H1 (cell line): ENCODE results near the gene SPATA16. TPM values are rescaled to one million over a fixed set of nuclear protein-coding genes. Genes with fewer than 3 reads are reported as not detected.

Source experiments
- CTCF ChIA-PET: fragments of 300-600 bp; sonication (Branson Sonifier 250); formaldehyde crosslinking; loops from one replicate; lab custom pipeline; 2021; ENCODE audit not compliant: partially characterized antibody; lab: Charles Lee
- POLR2A ChIA-PET: fragments of 300-600 bp; sonication (Branson Sonifier 250); formaldehyde crosslinking; loops from one replicate; lab custom pipeline; 2021; ENCODE audit warnings: inconsistent platforms; ENCODE audit not compliant: partially characterized antibody; lab: Charles Lee
- DNase-seq, 2 experiments: peaks; one replicate each; pipeline versions ENCODE4 v3.0.0 to v3.0.0-alpha.2; 2010 to 2022; ENCODE audit warnings: low spot score in 2 of 2, low read depth in 1 of 2, mixed read lengths in 1 of 2
- FAIRE-seq: peaks from 2 replicates; lab custom pipeline; 2011; peaks lifted over from hg19 to GRCh38; lab: Jason Lieb, UNC
- H2AFZ ChIP-seq: 2 replicates; pipeline ENCODE4 v1.8.1; 2012; ENCODE audit warnings: low read length, inconsistent platforms
- H2AK5ac ChIP-seq: 2 replicates; pipeline ENCODE4 v1.6.1; 2013; ENCODE audit warnings: low read depth, low read length
- H2BK120ac ChIP-seq: replicated peaks from 2 replicates; pipeline ENCODE3; 2013; ENCODE audit warnings: low read depth, low read length, inconsistent platforms
- H2BK12ac ChIP-seq: 2 replicates; pipeline ENCODE4 v1.6.1; 2013; ENCODE audit warnings: low read depth, low read length
- H2BK15ac ChIP-seq: 2 replicates; pipeline ENCODE4 v1.6.1; 2013; ENCODE audit warnings: low read length
- H2BK20ac ChIP-seq: 2 replicates; pipeline ENCODE4 v1.6.1; 2013; ENCODE audit warnings: low read length
- H2BK5ac ChIP-seq: 2 replicates; pipeline ENCODE4 v1.6.1; 2013; ENCODE audit warnings: low read depth, low read length
- H3K14ac ChIP-seq: 2 replicates; pipeline ENCODE4 v1.6.1; 2013; ENCODE audit warnings: inconsistent platforms; ENCODE audit not compliant: insufficient read length
- H3K18ac ChIP-seq: 2 replicates; pipeline ENCODE4 v1.6.1; 2013; ENCODE audit warnings: low read length; ENCODE audit errors: extremely low read depth
- H3K23ac ChIP-seq: 2 replicates; pipeline ENCODE4 v1.6.1; 2013; ENCODE audit warnings: inconsistent platforms; ENCODE audit not compliant: insufficient read length
- H3K23me2 ChIP-seq: 2 replicates; pipeline ENCODE4 v1.6.1; 2013; ENCODE audit warnings: low read depth, low read length
- H3K27ac ChIP-seq: 2 replicates; pipeline ENCODE4 v1.6.1; 2011; ENCODE audit warnings: low read depth, low read length, inconsistent platforms
- H3K27me3 ChIP-seq, 4 experiments: replicated peaks in 1 of 4; 1 replicate in 1 of 4; 2 replicates in 3 of 4; pipeline versions ENCODE4 v1.6.1 to v1.8.1; 2011 to 2013; ENCODE audit warnings: low read length in 3 of 4, mild to moderate bottlenecking in 3 of 4, inconsistent platforms in 2 of 4, mixed read lengths in 2 of 4, moderate library complexity in 1 of 4; ENCODE audit not compliant: control insufficient read depth in 3 of 4, insufficient read depth in 3 of 4; ENCODE audit errors: extremely low read depth in 1 of 4
- H3K36me3 ChIP-seq, 4 experiments: 2 replicates each; pipeline versions ENCODE4 v1.6.1 to v1.8.1; 2011 to 2013; ENCODE audit warnings: mild to moderate bottlenecking in 4 of 4, low read length in 3 of 4, moderate library complexity in 2 of 4, control low read depth in 1 of 4, inconsistent platforms in 1 of 4; ENCODE audit not compliant: insufficient read depth in 4 of 4, control insufficient read depth in 2 of 4
- H3K4ac ChIP-seq: replicated peaks from 2 replicates; pipeline ENCODE3; 2013; ENCODE audit warnings: low read length, low read depth, mixed read lengths, inconsistent platforms; ENCODE audit not compliant: insufficient read length
- H3K4me1 ChIP-seq, 4 experiments: replicated peaks in 1 of 4; 1 replicate in 1 of 4; 2 replicates in 3 of 4; pipeline versions ENCODE4 v1.6.1 to v1.8.1; 2011 to 2013; ENCODE audit warnings: low read length in 3 of 4, inconsistent platforms in 2 of 4, mixed read lengths in 1 of 4; ENCODE audit not compliant: insufficient read depth in 4 of 4, control insufficient read depth in 3 of 4
- H3K4me2 ChIP-seq, 2 experiments: 2 replicates each; pipeline versions ENCODE4 v1.6.1 to v1.8.1; 2011 to 2013; ENCODE audit warnings: low read depth in 2 of 2, low read length in 2 of 2, control low read depth in 1 of 2, inconsistent platforms in 1 of 2, mild to moderate bottlenecking in 1 of 2; ENCODE audit not compliant: insufficient read depth in 1 of 2
- H3K4me3 ChIP-seq, 4 experiments: fragments of 200-600, 300-600 bp in 1 of 4; sonication (generic), shearing (Covaris generic), sonication (Bioruptor Twin) in 1 of 4; 2 replicates each; pipeline versions ENCODE4 v1.5.1 to v1.8.1; 2011 to 2016; ENCODE audit warnings: low read length in 4 of 4, low read depth in 3 of 4, control low read depth in 2 of 4, inconsistent platforms in 2 of 4, mild to moderate bottlenecking in 2 of 4, mixed read lengths in 1 of 4, moderate library complexity in 1 of 4; ENCODE audit not compliant: insufficient read depth in 2 of 4; ENCODE audit errors: extremely low read depth in 1 of 4
- H3K56ac ChIP-seq: replicated peaks from 2 replicates; pipeline ENCODE3; 2013; ENCODE audit warnings: low read depth, mild to moderate bottlenecking, mixed read lengths, low read length, inconsistent platforms; ENCODE audit not compliant: insufficient read length
- H3K79me1 ChIP-seq: 2 replicates; pipeline ENCODE4 v1.6.1; 2013; ENCODE audit warnings: low read depth, low read length, control low read depth
- H3K79me2 ChIP-seq, 2 experiments: 2 replicates each; pipeline versions ENCODE4 v1.6.1 to v1.8.1; 2012 to 2013; ENCODE audit warnings: low read length in 2 of 2, mild to moderate bottlenecking in 2 of 2, inconsistent platforms in 1 of 2; ENCODE audit not compliant: insufficient read depth in 2 of 2, control insufficient read depth in 1 of 2
- H3K9ac ChIP-seq, 4 experiments: replicated peaks in 1 of 4; 1 replicate in 1 of 4; 2 replicates in 3 of 4; pipeline versions ENCODE4 v1.6.1 to v1.8.1; 2011 to 2013; ENCODE audit warnings: low read depth in 3 of 4, low read length in 3 of 4, control low read depth in 2 of 4, mild to moderate bottlenecking in 2 of 4, moderate library complexity in 2 of 4, inconsistent platforms in 1 of 4; ENCODE audit errors: extremely low read depth in 1 of 4
- H3K9me3 ChIP-seq, 2 experiments: 2 replicates each; pipeline versions ENCODE4 v1.6.1 to v1.8.1; 2012 to 2013; ENCODE audit warnings: mild to moderate bottlenecking in 2 of 2, moderate library complexity in 2 of 2, control low read depth in 1 of 2, inconsistent platforms in 1 of 2, low read depth in 1 of 2, low read length in 1 of 2, mixed read lengths in 1 of 2; ENCODE audit not compliant: insufficient read depth in 2 of 2
- H4K20me1 ChIP-seq, 2 experiments: replicated peaks in 1 of 2; 2 replicates each; pipeline versions ENCODE3 to v1.8.1; 2011 to 2013; ENCODE audit warnings: inconsistent platforms in 2 of 2, low read length in 2 of 2, mild to moderate bottlenecking in 1 of 2; ENCODE audit not compliant: insufficient read depth in 2 of 2, control insufficient read depth in 1 of 2
- H4K5ac ChIP-seq: 2 replicates; pipeline ENCODE4 v1.6.1; 2013; ENCODE audit warnings: low read length, low read depth, mixed read lengths, inconsistent platforms; ENCODE audit not compliant: insufficient read length
- H4K8ac ChIP-seq: 2 replicates; pipeline ENCODE4 v1.8.0; 2013; ENCODE audit warnings: mild to moderate bottlenecking, moderate library complexity, low read length, inconsistent platforms; ENCODE audit not compliant: insufficient read depth; ENCODE audit errors: extremely low read depth
- H4K91ac ChIP-seq: replicated peaks from 2 replicates; pipeline ENCODE3; 2013; ENCODE audit warnings: low read length, mixed read lengths, inconsistent platforms; ENCODE audit not compliant: insufficient read length
- BRCA1 ChIP-seq: IDR thresholded peaks from 2 replicates; pipeline ENCODE4 v1.6.1; 2012; ENCODE audit warnings: low read depth, low read length, improper control_type of control experiment
- JUND ChIP-seq: IDR thresholded peaks from 2 replicates; pipeline ENCODE4 v1.6.1; 2011; ENCODE audit warnings: mild to moderate bottlenecking, improper control_type of control experiment, low read length
- KDM4A ChIP-seq: IDR thresholded peaks from one replicate; pipeline ENCODE4 v1.7.1; 2012; ENCODE audit warnings: low read depth, mild to moderate bottlenecking, moderate library complexity, low read length, inconsistent platforms; ENCODE audit not compliant: severe bottlenecking
- POLR2A ChIP-seq, 2 experiments: IDR thresholded peaks; 1 replicate in 1 of 2; 2 replicates in 1 of 2; pipeline ENCODE4 v1.6.1; 2011; ENCODE audit warnings: low read depth in 2 of 2, low read length in 2 of 2, mild to moderate bottlenecking in 2 of 2; ENCODE audit errors: control extremely low read depth in 1 of 2
- RBBP5 ChIP-seq: IDR thresholded peaks from 2 replicates; pipeline ENCODE4 v1.7.1; 2012; ENCODE audit warnings: low read depth, mild to moderate bottlenecking, inconsistent platforms, low read length, moderate library complexity, borderline replicate concordance
- RXRA ChIP-seq: IDR thresholded peaks from 2 replicates; pipeline ENCODE4 v1.6.1; 2011; ENCODE audit warnings: low read depth, mild to moderate bottlenecking, low read length, moderate library complexity; ENCODE audit not compliant: insufficient read depth
- SIX5 ChIP-seq: IDR thresholded peaks from 2 replicates; pipeline ENCODE4 v1.6.1; 2011; ENCODE audit warnings: mild to moderate bottlenecking, low read depth, low read length
- SP4 ChIP-seq: IDR thresholded peaks from 2 replicates; pipeline ENCODE4 v1.6.1; 2012; ENCODE audit warnings: low read length, inconsistent platforms
- SRF ChIP-seq: IDR thresholded peaks from 2 replicates; pipeline ENCODE4 v1.6.1; 2011; ENCODE audit warnings: mild to moderate bottlenecking, low read depth, low read length, moderate library complexity
- TAF1 ChIP-seq: IDR thresholded peaks from 2 replicates; pipeline ENCODE4 v1.6.1; 2011; ENCODE audit warnings: mild to moderate bottlenecking, low read depth, low read length
- TBP ChIP-seq: IDR thresholded peaks from 2 replicates; pipeline ENCODE4 v1.6.1; 2011; ENCODE audit warnings: low read depth, low read length, improper control_type of control experiment
- YY1 ChIP-seq: IDR thresholded peaks from 2 replicates; pipeline ENCODE4 v1.6.1; 2011; ENCODE audit warnings: low read depth, mild to moderate bottlenecking, low read length
- WGBS, 2 experiments: shearing (Covaris generic) in 1 of 2; methylation state at CpG; one replicate each; pipeline versions ENCODE4 v1.1.6 to v1.1.7; 2013 to 2015; ENCODE audit warnings: low lambda C conversion rate in 2 of 2, mixed read lengths in 2 of 2, inconsistent platforms in 1 of 2, low coverage in 1 of 2, missing lambda C conversion rate in 1 of 2; ENCODE audit not compliant: insufficient replicate concordance in 2 of 2, insufficient coverage in 1 of 2, insufficient read length in 1 of 2; ENCODE audit errors: extremely low coverage in 1 of 2, missing lambda C conversion rate in 1 of 2; 5-methylcytosine and 5-hydroxymethylcytosine counted together
- polyA plus RNA-seq, 7 experiments: library from polyadenylated mRNA; depleted of rRNA in 3 of 7; stranded (reverse) in 5 of 7; unstranded in 2 of 7; fragments of >200 nt in 5 of 7; fragments of 200-250 nt in 2 of 7; gene quantifications; 1 replicate in 5 of 7; 2 replicates in 1 of 7; 4 replicates in 1 of 7; pipeline versions ENCODE4 v1.2.1 to v1.2.3, GENCODE V29; 2011 to 2013; ENCODE audit warnings: missing spikeins in 2 of 7, mixed read lengths in 2 of 7
- total RNA-seq: library from RNA; stranded (reverse); fragmentation: NEBNext Ultra II Directional; extraction: Animal tissue kit (Norgen Biotek cat#: 25700); gene quantifications from 2 replicates; pipeline ENCODE4 v1.2.1, GENCODE V29; 2021
- TF ChIP-seq, protein P1 (sequence below): IDR thresholded peaks from 2 replicates; pipeline ENCODE4 v1.6.1; 2011; ENCODE audit warnings: low read length, improper control_type of control experiment
- TF ChIP-seq, protein P2 (sequence below): IDR thresholded peaks from 2 replicates; pipeline ENCODE4 v1.6.1; 2011; ENCODE audit warnings: low read depth, mild to moderate bottlenecking, low read length; ENCODE audit not compliant: insufficient read depth

Gene SPATA16
- total and polyA plus RNA-seq, 2 of the 8 experiments (the other 6 are each of a cell fraction or from before 2014, with no cell fraction given), result 0.05 to 2.7 TPM

DNA sequence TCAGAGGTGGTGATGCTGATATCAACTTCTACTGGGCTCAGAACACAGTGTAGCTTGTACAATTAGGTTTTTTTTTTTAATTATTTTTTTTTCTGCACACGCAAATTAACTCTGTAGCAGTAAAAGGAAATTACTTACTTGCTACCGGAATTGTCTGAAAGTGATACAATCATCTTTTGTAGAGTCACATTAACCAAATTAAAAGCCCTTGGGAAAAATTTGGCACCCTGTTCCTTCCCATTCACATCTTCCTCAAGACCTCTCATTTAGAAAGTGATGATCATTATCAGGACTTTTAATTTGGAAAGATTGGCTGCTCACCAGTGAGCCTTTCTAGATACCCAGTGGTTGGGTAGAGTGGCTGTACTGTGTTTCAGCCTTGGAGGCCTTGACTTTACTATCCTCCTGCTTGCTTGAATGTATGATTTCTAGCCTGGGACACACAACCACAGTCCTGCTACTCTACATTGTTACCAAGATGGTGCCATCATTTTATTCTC, 232.2 kb downstream of the SPATA16 start:
- Histone ChIP-seq H4K91ac (no peak overlapping the region), H3K4me2 (no peak overlapping the region), H3K9me3 (no peaks in the 10 kb centered on the region), H3K23ac (no peak overlapping the region), H3K79me2 (no peaks in the 10 kb centered on the region), H3K14ac (no peak overlapping the region), H3K36me3 (no peaks in the 10 kb centered on the region), H2BK12ac (no peak overlapping the region), H3K79me1 (no peaks in the 10 kb centered on the region), H3K27me3 (no peaks in the 10 kb centered on the region), H3K23me2 (no peaks in the 10 kb centered on the region), H4K20me1 (no peaks in the 10 kb centered on the region), H3K27ac (no peak overlapping the region), H3K18ac (no peak overlapping the region), H2BK20ac (no peak overlapping the region), H3K4me1 (peaks cover 0 to 6% (median 4%) of the 10 kb centered on the region in 4 experiments; a peak in 6 of 7 replicates), H2BK120ac (no peak overlapping the region), H2AFZ (no peak overlapping the region), H3K9ac (no peak overlapping the region), H4K5ac (no peak overlapping the region), H3K4me3 (no peak overlapping the region), H2BK5ac (no peak overlapping the region), H3K56ac (no peak overlapping the region), H3K4ac (no peak overlapping the region), H4K8ac (no peak overlapping the region), H2AK5ac (no peak overlapping the region), H2BK15ac (no peak overlapping the region)
- no peak for DNase-seq
- FAIRE-seq, result no peak
- ChIA-PET POLR2A (no interaction called here), CTCF (no interaction called here)
- WGBS, 2 experiments, result 93% methylated on average over 2 of the region's 2 CpGs; no CpG with 5 or more reads in 1 of the 2 experiments
- TF ChIP-seq SIX5 (no peak), BRCA1 (no peak), RXRA (no peak), SP4 (no peak), POLR2A (IDR thresholded peaks at IDR 0.05; ENCODE audit: control extremely low read depth in 1 of 2, low read depth in 2 of 2, low read length in 2 of 2) (no peak), KDM4A (no peak), JUND (no peak), YY1 (no peak), TAF1 (no peak), TBP (no peak), SRF (no peak), RBBP5 (no peak)
- TF ChIP-seq, protein P1, sequence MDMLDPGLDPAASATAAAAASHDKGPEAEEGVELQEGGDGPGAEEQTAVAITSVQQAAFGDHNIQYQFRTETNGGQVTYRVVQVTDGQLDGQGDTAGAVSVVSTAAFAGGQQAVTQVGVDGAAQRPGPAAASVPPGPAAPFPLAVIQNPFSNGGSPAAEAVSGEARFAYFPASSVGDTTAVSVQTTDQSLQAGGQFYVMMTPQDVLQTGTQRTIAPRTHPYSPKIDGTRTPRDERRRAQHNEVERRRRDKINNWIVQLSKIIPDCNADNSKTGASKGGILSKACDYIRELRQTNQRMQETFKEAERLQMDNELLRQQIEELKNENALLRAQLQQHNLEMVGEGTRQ, result no peak
- TF ChIP-seq, protein P2, sequence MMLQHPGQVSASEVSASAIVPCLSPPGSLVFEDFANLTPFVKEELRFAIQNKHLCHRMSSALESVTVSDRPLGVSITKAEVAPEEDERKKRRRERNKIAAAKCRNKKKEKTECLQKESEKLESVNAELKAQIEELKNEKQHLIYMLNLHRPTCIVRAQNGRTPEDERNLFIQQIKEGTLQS, result no peak
